ENCODE data around the gene DHX8. TPM values are rescaled to one million over a fixed set of nuclear protein-coding genes. Genes with fewer than 3 reads are reported as not detected.

The DHX8 gene
- polyA plus RNA-seq, 3 donors: 21.8 to 35.6 (median 26.5) TPM

GRCh38 chr17:43437756-43438155 lies 46.0 kb upstream of the DHX8 start:
- H2AFZ ChIP-seq (ENCODE audit: insufficient read depth, low read depth, low read length, poor library complexity, severe bottlenecking): no peak overlapping the region
- WGBS (ENCODE audit: insufficient coverage): no CpG with 5 or more reads among the region's 1 CpG
- no peak overlapping the region for H3K4me2 ChIP-seq (replicated peaks; ENCODE audit: extremely low read depth, low read length, poor library complexity, severe bottlenecking)
- peaks cover 2 to 24% (median 12%) of the 10 kb centered on the region in 3 donors for H3K27me3 Mint-ChIP-seq (ENCODE audit: low read depth in 3 of 3)
- no peaks in the 10 kb centered on the region for H3K4me1 Mint-ChIP-seq
- H3K9me3 Mint-ChIP-seq: peaks cover 0 to 12% (median 0%) of the 10 kb centered on the region in 7 donors
- intact Hi-C loops (cut with micrococcal nuclease): no loop called here
- H3K36me3 ChIP-seq (replicated peaks in 1 of 2; ENCODE audit: control insufficient read depth in 1 of 2, insufficient read depth in 2 of 2, low read length in 2 of 2): no peaks in the 10 kb centered on the region
- no peaks in the 10 kb centered on the region for H3K9me3 ChIP-seq (replicated peaks in 1 of 2; ENCODE audit: control insufficient read depth in 1 of 2, insufficient read depth in 1 of 2, low read length in 2 of 2)
- H3K4me3 Mint-ChIP-seq: no peak overlapping the region
- peaks cover 2 to 3% of the 10 kb centered on the region in 2 donors for H3K27me3 ChIP-seq (ENCODE audit: control insufficient read depth in 2 of 2, insufficient read depth in 2 of 2, low read length in 2 of 2)
- no peaks in the 10 kb centered on the region for H3K4me1 ChIP-seq (ENCODE audit: control insufficient read depth in 1 of 2, insufficient read depth in 2 of 2, low read length in 2 of 2)
- no peak for TF ChIP-seq CTCF (IDR thresholded peaks at IDR 0.05)
- H3K27ac Mint-ChIP-seq: no peak overlapping the region
- H3K4me3 ChIP-seq (replicated peaks in 1 of 3; ENCODE audit: low read depth in 2 of 3, low read length in 3 of 3): no peak overlapping the region
- no peaks in the 10 kb centered on the region for H4K20me1 ChIP-seq (ENCODE audit: insufficient read depth, low read length)
- no peak overlapping the region for H3K9ac ChIP-seq (ENCODE audit: insufficient read depth, low read length, poor library complexity, severe bottlenecking)
- no peaks in the 10 kb centered on the region for H3K79me2 ChIP-seq (ENCODE audit: insufficient read depth, low read length)
- no peaks in the 10 kb centered on the region for H3K36me3 Mint-ChIP-seq
- no peak for DNase-seq
- H3K27ac ChIP-seq (ENCODE audit: low read depth in 1 of 2, low read length in 2 of 2): no peak overlapping the region

DNA sequence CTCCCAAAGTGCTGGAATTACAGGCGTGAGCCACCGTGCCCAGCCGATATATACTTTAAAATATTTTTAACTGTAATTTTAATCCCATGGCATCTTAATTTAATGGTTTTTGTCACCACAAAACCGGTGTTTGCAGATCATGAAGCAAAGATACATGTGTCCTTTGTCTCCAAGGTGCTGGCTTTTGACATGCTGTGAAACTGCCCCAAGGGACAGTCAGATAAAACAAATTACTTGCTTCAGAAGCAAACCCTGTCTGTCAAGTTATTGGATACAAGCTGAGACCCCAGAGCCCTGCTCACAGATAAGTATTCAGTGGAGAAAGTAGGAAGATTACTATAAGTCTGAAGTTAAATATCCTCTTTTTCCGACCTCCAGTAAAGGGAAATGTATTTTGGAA lies 45.1 kb upstream of the DHX8 start:
- WGBS (ENCODE audit: insufficient coverage): 92% methylated on average over 4 of the region's 5 CpGs
- Mint-ChIP-seq H3K4me1 (no peaks in the 10 kb centered on the region), H3K27ac (no peak overlapping the region), H3K36me3 (no peaks in the 10 kb centered on the region), H3K27me3 (ENCODE audit: low read depth in 3 of 3) (peaks cover 3 to 21% (median 12%) of the 10 kb centered on the region in 3 donors), H3K4me3 (no peak overlapping the region), H3K9me3 (peaks cover 0 to 12% (median 0%) of the 10 kb centered on the region in 7 donors)
- Histone ChIP-seq H4K20me1 (ENCODE audit: insufficient read depth, low read length) (no peaks in the 10 kb centered on the region), H3K36me3 (replicated peaks in 1 of 2; ENCODE audit: control insufficient read depth in 1 of 2, insufficient read depth in 2 of 2, low read length in 2 of 2) (no peaks in the 10 kb centered on the region), H3K4me3 (replicated peaks in 1 of 3; ENCODE audit: low read depth in 2 of 3, low read length in 3 of 3) (no peak overlapping the region), H3K9me3 (replicated peaks in 1 of 2; ENCODE audit: control insufficient read depth in 1 of 2, insufficient read depth in 1 of 2, low read length in 2 of 2) (no peaks in the 10 kb centered on the region), H3K9ac (ENCODE audit: insufficient read depth, low read length, poor library complexity, severe bottlenecking) (no peak overlapping the region), H3K27me3 (ENCODE audit: control insufficient read depth in 2 of 2, insufficient read depth in 2 of 2, low read length in 2 of 2) (peaks cover 2 to 3% of the 10 kb centered on the region in 2 donors), H3K4me2 (replicated peaks; ENCODE audit: extremely low read depth, low read length, poor library complexity, severe bottlenecking) (no peak overlapping the region), H3K79me2 (ENCODE audit: insufficient read depth, low read length) (no peaks in the 10 kb centered on the region), H2AFZ (ENCODE audit: insufficient read depth, low read depth, low read length, poor library complexity, severe bottlenecking) (no peak overlapping the region), H3K27ac (ENCODE audit: low read depth in 1 of 2, low read length in 2 of 2) (no peak overlapping the region), H3K4me1 (ENCODE audit: control insufficient read depth in 1 of 2, insufficient read depth in 2 of 2, low read length in 2 of 2) (no peaks in the 10 kb centered on the region)
- no peak for TF ChIP-seq CTCF (IDR thresholded peaks at IDR 0.05)
- intact Hi-C loops (cut with micrococcal nuclease): no loop called here
- no peak for DNase-seq
